ENCODE data around the gene GPATCH2. TPM values are rescaled to one million over a fixed set of nuclear protein-coding genes. Genes with fewer than 3 reads are reported as not detected.

GPATCH2 gene
- total RNA-seq, 1 donor from 2014 or later: 23.0 TPM

DNA sequence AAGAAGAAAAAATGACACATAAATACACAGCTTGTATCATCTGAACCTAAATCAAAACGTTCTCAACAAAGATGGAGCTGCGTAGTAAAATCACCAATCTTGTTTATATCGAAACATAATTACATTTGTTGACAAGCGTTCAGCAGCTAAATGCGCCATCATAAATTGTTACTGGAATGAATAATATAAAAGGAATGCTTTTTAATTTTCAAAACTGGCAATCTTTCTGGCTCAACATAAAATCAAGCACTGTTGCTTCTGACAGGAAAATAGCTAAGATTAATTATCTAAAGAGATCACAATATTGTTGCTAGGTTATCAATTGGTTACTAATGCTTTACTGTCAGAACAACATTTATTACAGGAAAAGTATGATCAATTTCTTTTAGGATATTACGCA, 181.5 kb downstream of the GPATCH2 start:
- H3K4me3 Mint-ChIP-seq: no peak overlapping the region
- no peak for DNase-seq (ENCODE audit: low spot score in 2 of 2, unreplicated experiment in 2 of 2)
- peaks cover 11% of the 10 kb centered on the region for H3K36me3 Mint-ChIP-seq
- TF ChIP-seq, protein P1, sequence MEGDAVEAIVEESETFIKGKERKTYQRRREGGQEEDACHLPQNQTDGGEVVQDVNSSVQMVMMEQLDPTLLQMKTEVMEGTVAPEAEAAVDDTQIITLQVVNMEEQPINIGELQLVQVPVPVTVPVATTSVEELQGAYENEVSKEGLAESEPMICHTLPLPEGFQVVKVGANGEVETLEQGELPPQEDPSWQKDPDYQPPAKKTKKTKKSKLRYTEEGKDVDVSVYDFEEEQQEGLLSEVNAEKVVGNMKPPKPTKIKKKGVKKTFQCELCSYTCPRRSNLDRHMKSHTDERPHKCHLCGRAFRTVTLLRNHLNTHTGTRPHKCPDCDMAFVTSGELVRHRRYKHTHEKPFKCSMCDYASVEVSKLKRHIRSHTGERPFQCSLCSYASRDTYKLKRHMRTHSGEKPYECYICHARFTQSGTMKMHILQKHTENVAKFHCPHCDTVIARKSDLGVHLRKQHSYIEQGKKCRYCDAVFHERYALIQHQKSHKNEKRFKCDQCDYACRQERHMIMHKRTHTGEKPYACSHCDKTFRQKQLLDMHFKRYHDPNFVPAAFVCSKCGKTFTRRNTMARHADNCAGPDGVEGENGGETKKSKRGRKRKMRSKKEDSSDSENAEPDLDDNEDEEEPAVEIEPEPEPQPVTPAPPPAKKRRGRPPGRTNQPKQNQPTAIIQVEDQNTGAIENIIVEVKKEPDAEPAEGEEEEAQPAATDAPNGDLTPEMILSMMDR (IDR thresholded peaks at IDR 0.05; ENCODE audit: unreplicated experiment): no peak
- peaks cover 6% of the 10 kb centered on the region for H3K4me1 Mint-ChIP-seq
- no peak overlapping the region for H3K27ac Mint-ChIP-seq
- H3K9me3 Mint-ChIP-seq: no peaks in the 10 kb centered on the region
- no peaks in the 10 kb centered on the region for H3K27me3 Mint-ChIP-seq (ENCODE audit: low read depth)

DNA sequence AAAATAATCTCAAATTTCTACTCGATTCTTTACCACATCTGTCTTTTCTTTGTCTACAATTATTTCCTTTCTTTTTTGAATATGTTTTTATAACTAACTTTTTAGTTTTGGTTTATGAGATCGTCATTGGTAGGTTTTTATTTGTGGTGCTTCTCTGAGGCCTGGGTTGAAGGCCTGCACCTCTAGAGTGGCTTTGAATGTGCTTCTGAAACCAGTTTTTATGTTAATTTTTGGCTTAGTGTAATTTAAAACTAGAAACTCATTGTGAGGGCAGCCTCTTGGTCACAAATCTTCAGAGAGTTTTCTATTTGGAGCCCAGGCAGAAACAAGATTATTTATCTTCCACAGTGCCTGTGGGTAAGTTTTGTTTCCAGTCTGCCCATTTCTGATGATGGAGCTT, 187.0 kb downstream of the GPATCH2 start:
- DNase-seq (ENCODE audit: low spot score in 2 of 2, unreplicated experiment in 2 of 2): no peak
- TF ChIP-seq, protein P1 (IDR thresholded peaks at IDR 0.05; ENCODE audit: unreplicated experiment): no peak
- H3K4me3 Mint-ChIP-seq: no peak overlapping the region
- peaks cover 39% of the 10 kb centered on the region for H3K9me3 Mint-ChIP-seq
- no peaks in the 10 kb centered on the region for H3K4me1 Mint-ChIP-seq
- peaks cover 52% of the 10 kb centered on the region for H3K36me3 Mint-ChIP-seq
- no peaks in the 10 kb centered on the region for H3K27me3 Mint-ChIP-seq (ENCODE audit: low read depth)
- no peak overlapping the region for H3K27ac Mint-ChIP-seq

DNA sequence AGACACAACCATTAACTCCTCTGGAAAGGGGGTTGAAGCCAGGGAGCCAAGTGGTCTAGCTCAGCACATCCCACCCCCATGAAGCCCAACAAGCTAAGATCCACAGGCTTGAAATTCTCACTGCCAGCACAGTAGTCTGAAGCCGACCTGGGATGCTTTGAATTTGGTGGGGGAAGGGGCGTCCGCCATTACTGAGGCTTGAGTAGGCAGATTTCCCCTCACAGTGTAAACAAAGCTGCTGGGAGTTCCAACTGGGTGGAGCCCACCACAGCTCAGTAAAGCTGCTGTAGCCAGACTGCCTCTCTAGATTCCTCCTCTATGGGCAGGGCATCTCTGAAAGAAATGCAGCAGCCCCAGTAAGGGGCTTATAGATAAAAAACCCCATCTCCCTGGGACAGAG, 193.5 kb downstream of the GPATCH2 start:
- no peak overlapping the region for H3K27ac Mint-ChIP-seq
- peaks cover 39% of the 10 kb centered on the region for H3K9me3 Mint-ChIP-seq
- TF ChIP-seq, protein P1 (IDR thresholded peaks at IDR 0.05; ENCODE audit: unreplicated experiment): no peak
- H3K4me3 Mint-ChIP-seq: no peak overlapping the region
- no peaks in the 10 kb centered on the region for H3K4me1 Mint-ChIP-seq
- no peak for DNase-seq (ENCODE audit: low spot score in 2 of 2, unreplicated experiment in 2 of 2)
- H3K36me3 Mint-ChIP-seq: peaks cover 55% of the 10 kb centered on the region
- H3K27me3 Mint-ChIP-seq (ENCODE audit: low read depth): no peaks in the 10 kb centered on the region

DNA sequence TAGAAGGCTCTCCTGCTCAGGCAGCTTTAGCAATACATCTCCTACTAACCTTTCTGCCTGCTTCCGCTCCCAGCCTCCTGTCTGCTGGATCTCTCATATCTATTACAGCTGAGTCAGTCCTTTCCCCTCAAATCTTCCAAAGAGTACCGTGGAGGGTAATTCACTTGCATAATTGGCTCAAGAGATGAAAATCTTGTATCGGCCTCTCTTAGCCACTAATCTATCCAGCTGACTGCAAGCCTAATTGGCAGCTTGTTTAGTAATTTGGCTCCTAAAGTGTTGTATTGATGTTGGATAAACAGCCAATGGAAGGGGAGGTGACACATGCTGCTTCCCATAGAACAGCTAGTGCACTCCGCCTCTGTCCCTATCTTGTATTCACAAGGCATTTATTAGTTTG, 195.7 kb downstream of the GPATCH2 start:
- Mint-ChIP-seq H3K27ac (no peak overlapping the region), H3K4me1 (no peaks in the 10 kb centered on the region), H3K9me3 (peaks cover 23% of the 10 kb centered on the region), H3K36me3 (peaks cover 44% of the 10 kb centered on the region), H3K27me3 (ENCODE audit: low read depth) (no peaks in the 10 kb centered on the region), H3K4me3 (no peak overlapping the region)
- TF ChIP-seq, protein P1 (IDR thresholded peaks at IDR 0.05; ENCODE audit: unreplicated experiment): no peak
- no peak for DNase-seq (ENCODE audit: low spot score in 2 of 2, unreplicated experiment in 2 of 2)

DNA sequence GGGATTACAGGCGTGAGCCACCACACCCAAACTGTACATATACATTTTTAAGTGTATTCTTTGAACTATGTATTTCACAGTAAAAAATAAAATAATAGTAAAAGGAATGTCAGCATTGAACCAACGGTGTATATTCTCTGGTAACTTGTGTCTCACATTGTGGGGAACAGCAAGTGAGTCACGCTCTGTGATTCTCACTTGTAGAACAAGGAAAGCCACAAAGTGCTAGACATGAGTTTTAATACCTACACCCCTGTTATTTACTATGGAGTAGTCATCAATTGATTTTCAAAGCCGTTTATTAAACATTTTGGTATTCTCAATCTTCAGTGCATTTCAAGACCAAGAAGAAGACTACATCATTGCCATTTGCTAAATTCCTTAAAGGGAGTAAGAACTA, 197.2 kb downstream of the GPATCH2 start:
- Mint-ChIP-seq H3K9me3 (peaks cover 9% of the 10 kb centered on the region), H3K4me1 (no peaks in the 10 kb centered on the region), H3K27ac (no peak overlapping the region), H3K27me3 (ENCODE audit: low read depth) (no peaks in the 10 kb centered on the region), H3K36me3 (peaks cover 29% of the 10 kb centered on the region), H3K4me3 (no peak overlapping the region)
- TF ChIP-seq, protein P1 (IDR thresholded peaks at IDR 0.05; ENCODE audit: unreplicated experiment): no peak
- no peak for DNase-seq (ENCODE audit: low spot score in 2 of 2, unreplicated experiment in 2 of 2)

DNA sequence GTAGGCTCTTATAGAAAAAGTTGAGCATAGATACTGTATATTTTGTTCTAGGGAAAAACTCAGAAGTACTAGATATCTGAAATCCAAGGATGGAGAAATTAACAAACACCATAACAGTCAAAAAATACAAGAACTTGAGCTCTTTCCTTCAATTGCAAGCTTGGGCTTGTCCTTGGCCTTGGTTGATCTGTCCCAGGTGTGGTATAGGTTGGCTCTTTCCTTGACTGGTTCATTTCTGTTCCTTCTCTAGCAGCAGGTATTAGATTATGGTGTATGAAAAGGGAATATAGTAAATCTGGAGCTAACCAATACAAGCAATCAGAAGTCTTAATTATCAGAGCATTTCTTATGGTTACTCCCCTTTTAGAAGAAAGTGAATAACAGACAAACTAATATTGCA, 198.6 kb downstream of the GPATCH2 start:
- peaks cover 4% of the 10 kb centered on the region for H3K9me3 Mint-ChIP-seq
- H3K4me1 Mint-ChIP-seq: no peaks in the 10 kb centered on the region
- no peak for DNase-seq (ENCODE audit: low spot score in 2 of 2, unreplicated experiment in 2 of 2)
- TF ChIP-seq, protein P1 (IDR thresholded peaks at IDR 0.05; ENCODE audit: unreplicated experiment): no peak
- no peaks in the 10 kb centered on the region for H3K27me3 Mint-ChIP-seq (ENCODE audit: low read depth)
- H3K36me3 Mint-ChIP-seq: peaks cover 18% of the 10 kb centered on the region
- no peak overlapping the region for H3K27ac Mint-ChIP-seq
- H3K4me3 Mint-ChIP-seq: no peak overlapping the region

Measured in mesothelial cell of epicardium (in vitro differentiated cells).